Measurements from ENCODE around the gene FIS1.

- TF ChIP-seq CTCF (IDR thresholded peaks at IDR 0.05): no peak
- TF ChIP-seq POLR2A (IDR thresholded peaks at IDR 0.05): no peak
These were observed 42.2 kb upstream of the FIS1 start for GRCh38 chr7:101287032-101287431.
